ENCODE results near the gene RGS10.
"Not testable (repeated sequence)": the region's sequence is repeated elsewhere in the genome, so short reads cannot be mapped to it uniquely, and the experiment has no call there.

DNA sequence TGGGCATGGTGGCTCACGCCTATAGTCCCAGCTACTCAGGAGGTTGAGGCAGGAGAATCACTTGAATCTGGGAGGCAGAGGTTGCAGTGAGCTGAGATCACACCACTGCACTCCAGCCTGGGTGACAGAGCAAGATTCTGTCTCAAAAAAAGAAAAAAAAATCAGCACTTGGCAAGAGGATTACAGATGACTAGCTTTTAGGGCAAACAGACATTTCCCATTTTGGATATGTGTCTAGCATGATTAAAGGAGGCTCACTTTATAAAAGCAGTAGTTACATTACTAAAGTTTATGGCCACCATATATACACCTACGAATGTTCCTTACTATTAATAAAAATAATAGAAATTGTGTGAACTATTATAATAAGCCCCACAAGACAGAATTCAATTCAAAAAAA, 13.6 kb upstream of the RGS10 start:
- TF ChIP-seq ZNF670 (tag by site-specific recombination; IDR thresholded peaks at IDR 0.05; ENCODE audit: low read depth); BCL11A (tag by site-specific recombination; IDR thresholded peaks at IDR 0.05; ENCODE audit: low read depth); CTCF (tag by site-specific recombination; IDR thresholded peaks at IDR 0.05): not testable (repeated sequence)
- TF ChIP-seq, protein P1, sequence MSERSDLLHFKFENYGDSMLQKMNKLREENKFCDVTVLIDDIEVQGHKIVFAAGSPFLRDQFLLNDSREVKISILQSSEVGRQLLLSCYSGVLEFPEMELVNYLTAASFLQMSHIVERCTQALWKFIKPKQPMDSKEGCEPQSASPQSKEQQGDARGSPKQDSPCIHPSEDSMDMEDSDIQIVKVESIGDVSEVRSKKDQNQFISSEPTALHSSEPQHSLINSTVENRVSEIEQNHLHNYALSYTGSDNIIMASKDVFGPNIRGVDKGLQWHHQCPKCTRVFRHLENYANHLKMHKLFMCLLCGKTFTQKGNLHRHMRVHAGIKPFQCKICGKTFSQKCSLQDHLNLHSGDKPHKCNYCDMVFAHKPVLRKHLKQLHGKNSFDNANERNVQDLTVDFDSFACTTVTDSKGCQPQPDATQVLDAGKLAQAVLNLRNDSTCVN (tag by site-specific recombination; optimal IDR thresholded peaks at IDR 0.05): not testable (repeated sequence)

Measured in HEK293 (cell line).